Adrenal gland (tissue), 5 donors: ENCODE data around the gene ACOX3.

ENCODE experiments used
- POLR2A ChIP-seq, 2 donors: fragments of 450-650 bp; IDR thresholded peaks; one replicate each; pipeline ENCODE4 v1.6.1; 2017; ENCODE audit warnings: antibody characterized with exemption in 2 of 2, mild to moderate bottlenecking in 2 of 2, moderate library complexity in 1 of 2
- TF ChIP-seq, protein P1 (sequence below), 6 experiments: fragments of 450-650 bp in 4 of 6; fragments of 200-600 bp in 2 of 6; sonication (generic) in 1 of 6; IDR thresholded peaks; 1 replicate in 5 of 6; 2 replicates in 1 of 6; pipeline versions ENCODE4 v1.5.1 to v1.8.0; 2016 to 2021; ENCODE audit warnings: antibody characterized with exemption in 6 of 6, mild to moderate bottlenecking in 2 of 6, moderate library complexity in 1 of 6
- donor health status: DM: no; HTN: no; CAD: no.

DNA sequence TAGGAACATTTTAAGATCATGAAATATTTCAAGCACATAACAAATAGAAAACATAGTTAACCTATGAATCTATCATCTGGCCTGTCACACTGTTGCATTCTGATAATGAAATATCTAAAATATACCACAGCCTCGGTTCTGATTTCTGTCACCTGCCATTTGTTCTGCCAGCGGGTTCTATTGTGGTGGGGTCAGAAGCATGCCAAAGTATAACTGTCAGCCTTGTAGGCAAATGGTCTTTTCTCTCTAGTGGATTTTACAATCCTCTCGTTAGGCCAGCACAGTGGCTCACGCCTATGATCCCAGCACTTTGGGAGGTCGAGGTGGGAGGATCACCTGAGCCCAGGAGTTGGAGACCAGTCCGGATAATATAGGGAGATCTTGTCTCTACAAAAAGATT, 123.0 kb downstream of the ACOX3 start:
- TF ChIP-seq, protein P1, sequence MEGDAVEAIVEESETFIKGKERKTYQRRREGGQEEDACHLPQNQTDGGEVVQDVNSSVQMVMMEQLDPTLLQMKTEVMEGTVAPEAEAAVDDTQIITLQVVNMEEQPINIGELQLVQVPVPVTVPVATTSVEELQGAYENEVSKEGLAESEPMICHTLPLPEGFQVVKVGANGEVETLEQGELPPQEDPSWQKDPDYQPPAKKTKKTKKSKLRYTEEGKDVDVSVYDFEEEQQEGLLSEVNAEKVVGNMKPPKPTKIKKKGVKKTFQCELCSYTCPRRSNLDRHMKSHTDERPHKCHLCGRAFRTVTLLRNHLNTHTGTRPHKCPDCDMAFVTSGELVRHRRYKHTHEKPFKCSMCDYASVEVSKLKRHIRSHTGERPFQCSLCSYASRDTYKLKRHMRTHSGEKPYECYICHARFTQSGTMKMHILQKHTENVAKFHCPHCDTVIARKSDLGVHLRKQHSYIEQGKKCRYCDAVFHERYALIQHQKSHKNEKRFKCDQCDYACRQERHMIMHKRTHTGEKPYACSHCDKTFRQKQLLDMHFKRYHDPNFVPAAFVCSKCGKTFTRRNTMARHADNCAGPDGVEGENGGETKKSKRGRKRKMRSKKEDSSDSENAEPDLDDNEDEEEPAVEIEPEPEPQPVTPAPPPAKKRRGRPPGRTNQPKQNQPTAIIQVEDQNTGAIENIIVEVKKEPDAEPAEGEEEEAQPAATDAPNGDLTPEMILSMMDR (IDR thresholded peaks at IDR 0.05) = no peak
- TF ChIP-seq POLR2A (IDR thresholded peaks at IDR 0.05) = no peak
